Lower lobe of right lung (tissue), 2 donors: ENCODE measurements around the gene ZMYND11. TPM values are rescaled to one million over a fixed set of nuclear protein-coding genes. Genes with fewer than 3 reads are reported as not detected.

ENCODE experiments used
- ATAC-seq, 2 donors: fragments of 200-7000 bp; cut with Tn5 transposase; one replicate each; pipeline ENCODE4 v1.9.1; 2020 to 2022; ENCODE audit warnings: mild to moderate bottlenecking in 2 of 2, moderate library complexity in 2 of 2
- DNase-seq: peaks from one replicate; pipeline ENCODE4 v3.0.0-alpha.2; 2020
- H3K27ac ChIP-seq: fragments of 200-600 bp; one replicate; pipeline ENCODE4 v1.8.0; 2022
- H3K27me3 ChIP-seq: fragments of 200-600 bp; one replicate; pipeline ENCODE4 v1.8.0; 2022; ENCODE audit warnings: low read depth
- H3K36me3 ChIP-seq: fragments of 200-600 bp; one replicate; pipeline ENCODE4 v1.8.0; 2022; ENCODE audit warnings: mild to moderate bottlenecking
- H3K4me1 ChIP-seq: fragments of 200-600 bp; one replicate; pipeline ENCODE4 v1.8.0; 2022
- H3K4me3 ChIP-seq: fragments of 200-600 bp; one replicate; pipeline ENCODE4 v1.8.0; 2022; ENCODE audit warnings: mild to moderate bottlenecking
- H3K9me3 ChIP-seq: fragments of 200-600 bp; one replicate; pipeline ENCODE4 v1.8.0; 2022
- CTCF ChIP-seq: fragments of 200-600 bp; IDR thresholded peaks from one replicate; pipeline ENCODE4 v1.8.0; 2022; ENCODE audit warnings: antibody characterized with exemption, mild to moderate bottlenecking
- intact Hi-C: fragments of 100-400 bp; cut with DNase I; formaldehyde crosslinking; loops from one replicate; pipeline ENCODE4 v1.11.0; 2022
- total RNA-seq: library from RNA; stranded (reverse); fragmentation: NEBNext Ultra II Directional; extraction: Animal tissue kit (Norgen Biotek cat#: 25700); gene quantifications from one replicate; pipeline ENCODE4 v1.2.1, GENCODE V29; 2021
- donor health status: DM: no; HTN: yes; CAD: no; lungs with severe emphysema.

ZMYND11 gene
- total RNA-seq, 1 donor from 2014 or later = 68.9 TPM

- ATAC-seq (no peak), DNase-seq (no peak)
- Histone ChIP-seq H3K27me3 (no peaks in the 10 kb centered on the region), H3K4me1 (no peaks in the 10 kb centered on the region), H3K27ac (no peak overlapping the region), H3K4me3 (no peak overlapping the region), H3K36me3 (no peaks in the 10 kb centered on the region), H3K9me3 (no peaks in the 10 kb centered on the region)
- intact Hi-C loops = no loop called here
- no peak for TF ChIP-seq CTCF
These were observed 134.3 kb downstream of the ZMYND11 start for GRCh38 chr10:269440-270074.

GRCh38 chr10:271201-271600 is 135.9 kb downstream of the ZMYND11 start:
- ATAC-seq (no peak), DNase-seq (no peak)
- Histone ChIP-seq H3K4me1 (no peaks in the 10 kb centered on the region), H3K27me3 (no peaks in the 10 kb centered on the region), H3K4me3 (no peak overlapping the region), H3K9me3 (no peaks in the 10 kb centered on the region), H3K36me3 (peaks cover 8% of the 10 kb centered on the region), H3K27ac (no peak overlapping the region)
- intact Hi-C loops = no loop called here
- TF ChIP-seq CTCF = no peak

GRCh38 chr10:271722-272121 is 136.5 kb downstream of the ZMYND11 start:
- Histone ChIP-seq H3K4me1 (no peaks in the 10 kb centered on the region), H3K4me3 (no peak overlapping the region), H3K27me3 (no peaks in the 10 kb centered on the region), H3K9me3 (no peaks in the 10 kb centered on the region), H3K36me3 (peaks cover 10% of the 10 kb centered on the region), H3K27ac (no peak overlapping the region)
- DNase-seq = no peak
- intact Hi-C loops = no loop called here
- no peak for ATAC-seq
- no peak for TF ChIP-seq CTCF

- Histone ChIP-seq H3K27ac (no peak overlapping the region), H3K4me3 (no peak overlapping the region), H3K4me1 (no peaks in the 10 kb centered on the region), H3K9me3 (no peaks in the 10 kb centered on the region), H3K27me3 (no peaks in the 10 kb centered on the region), H3K36me3 (peaks cover 24% of the 10 kb centered on the region)
- ATAC-seq = no peak
- intact Hi-C loops = no loop called here
- no peak for TF ChIP-seq CTCF
- no peak for DNase-seq
These were observed 137.8 kb downstream of the ZMYND11 start for GRCh38 chr10:273088-273487.

GRCh38 chr10:274866-275265 is 139.6 kb downstream of the ZMYND11 start:
- ATAC-seq = no peak
- intact Hi-C loops = no loop called here
- peaks cover 38% of the 10 kb centered on the region for H3K36me3 ChIP-seq

More at GRCh38 chr10:274866-275265, 139.6 kb downstream of the ZMYND11 start:
- H3K27ac ChIP-seq = no peak overlapping the region
- H3K4me1 ChIP-seq = no peaks in the 10 kb centered on the region
- no peaks in the 10 kb centered on the region for H3K27me3 ChIP-seq
- no peak for TF ChIP-seq CTCF
- no peak for DNase-seq
- H3K4me3 ChIP-seq = no peak overlapping the region
- no peaks in the 10 kb centered on the region for H3K9me3 ChIP-seq
